ENCODE results near the gene TMEM98.

TMEM98 gene

DNA sequence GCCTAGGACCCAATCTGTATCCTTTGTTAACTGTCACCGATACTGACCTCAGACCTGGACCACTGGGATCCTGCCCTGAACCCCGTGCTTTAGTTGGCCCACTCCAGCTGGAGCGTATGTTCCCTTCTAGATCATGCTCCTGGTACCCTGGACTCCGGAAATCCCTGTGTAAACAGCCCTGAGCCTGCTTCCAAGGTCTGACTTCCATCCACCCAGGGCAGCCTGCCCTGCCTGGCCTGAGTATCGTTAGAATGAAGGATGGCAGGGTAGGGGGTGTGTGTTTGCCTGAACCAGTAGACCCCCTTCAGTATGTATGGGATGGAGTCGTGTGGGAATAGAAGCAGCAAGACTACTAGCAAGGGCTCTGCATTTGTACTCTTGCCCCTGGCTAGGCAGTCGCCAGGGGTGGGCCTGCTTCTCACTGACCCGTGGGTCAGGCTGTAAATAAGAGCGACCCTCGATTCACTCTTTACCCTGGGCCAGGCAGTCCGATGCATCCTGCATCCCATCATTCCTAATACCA, 691 bp upstream of the TMEM98 start:
- H3K4me3 ChIP-seq (ENCODE audit: low read depth, low read length), result no peak overlapping the region

GRCh38 chr17:32928586-32929535, 908 bp downstream of the TMEM98 start:
- TF ChIP-seq CTCF (IDR thresholded peaks at IDR 0.05; ENCODE audit: borderline replicate concordance, insufficient read depth, low read depth, low read length), result no peak
- no peak overlapping the region for H3K4me3 ChIP-seq (ENCODE audit: low read depth, low read length)

More for the DNA sequence above, 691 bp upstream of the TMEM98 start:
- no peak for TF ChIP-seq CTCF (IDR thresholded peaks at IDR 0.05; ENCODE audit: borderline replicate concordance, insufficient read depth, low read depth, low read length)

- H3K4me3 ChIP-seq (ENCODE audit: low read depth, low read length), result no peak overlapping the region
Measured at GRCh38 chr17:32929588-32929987, 1.6 kb downstream of the TMEM98 start.

DNA sequence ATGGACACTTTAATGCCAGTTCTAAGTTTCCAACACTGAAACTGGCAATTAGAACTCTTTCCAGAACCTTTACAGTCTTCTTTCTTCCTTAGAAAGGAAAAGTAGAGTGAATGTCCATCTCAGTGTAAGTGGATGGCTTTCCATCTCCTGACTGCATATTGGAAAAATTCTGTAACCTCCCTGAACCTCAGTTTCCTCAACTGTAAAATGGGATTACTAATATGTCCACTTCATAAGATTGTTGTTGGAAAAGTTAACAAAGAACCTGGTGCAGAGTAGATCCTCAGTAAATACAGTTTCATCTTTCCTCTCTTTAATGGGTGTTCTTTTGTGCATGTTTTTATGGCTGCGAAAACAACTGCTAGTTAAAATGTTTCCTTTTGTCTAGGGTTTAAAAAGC, 2.6 kb downstream of the TMEM98 start:
- no peak overlapping the region for H3K4me3 ChIP-seq (ENCODE audit: low read depth, low read length)
- TF ChIP-seq CTCF (IDR thresholded peaks at IDR 0.05; ENCODE audit: borderline replicate concordance, insufficient read depth, low read depth, low read length), result no peak

More at GRCh38 chr17:32929588-32929987, 1.6 kb downstream of the TMEM98 start:
- TF ChIP-seq CTCF (IDR thresholded peaks at IDR 0.05; ENCODE audit: borderline replicate concordance, insufficient read depth, low read depth, low read length), result no peak

GRCh38 chr17:32931686-32932085, 3.7 kb downstream of the TMEM98 start:
- no peak for TF ChIP-seq CTCF (IDR thresholded peaks at IDR 0.05; ENCODE audit: borderline replicate concordance, insufficient read depth, low read depth, low read length)
- no peak overlapping the region for H3K4me3 ChIP-seq (ENCODE audit: low read depth, low read length)

DNA sequence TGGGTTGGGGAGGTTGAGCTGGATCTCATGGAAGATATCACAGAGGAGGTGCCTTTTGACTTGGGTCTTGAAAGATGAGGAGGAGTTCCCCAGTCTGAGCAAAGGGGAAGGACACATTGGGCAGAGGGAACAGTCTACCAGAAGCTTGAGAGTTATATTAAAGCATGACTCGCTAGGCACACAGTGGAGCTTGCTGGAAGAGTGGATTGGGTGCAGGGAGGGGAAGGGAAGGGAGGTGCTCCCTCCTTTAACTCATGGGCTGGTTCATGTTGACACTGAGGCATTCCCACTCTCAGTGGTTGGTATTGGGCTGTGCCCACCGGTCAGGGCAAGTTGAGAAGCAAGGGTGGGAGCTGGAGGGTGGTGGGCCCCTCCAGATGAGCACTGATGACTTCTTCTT, 5.9 kb downstream of the TMEM98 start:
- H3K4me3 ChIP-seq (ENCODE audit: low read depth, low read length), result no peak overlapping the region
- no peak for TF ChIP-seq CTCF (IDR thresholded peaks at IDR 0.05; ENCODE audit: borderline replicate concordance, insufficient read depth, low read depth, low read length)

DNA sequence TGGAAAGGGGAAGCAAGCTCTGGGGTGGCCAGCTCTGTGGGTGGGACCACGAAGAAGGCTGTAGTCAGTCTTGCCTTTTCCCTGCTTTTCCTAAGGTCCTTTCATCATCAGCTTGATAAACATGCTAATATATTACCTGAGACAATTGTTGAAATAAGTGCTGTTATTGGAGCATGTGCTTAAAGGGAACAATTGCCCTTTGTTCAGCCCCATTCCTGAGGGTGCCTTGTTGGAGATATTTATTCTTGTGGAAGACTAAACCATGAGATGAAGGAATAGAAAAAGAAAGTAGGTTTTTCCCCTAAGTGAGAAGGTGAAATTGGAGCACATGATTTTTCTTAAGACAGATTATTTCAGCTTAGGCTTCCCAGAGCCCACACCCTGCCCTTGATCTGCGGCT, 7.8 kb downstream of the TMEM98 start:
- no peak for TF ChIP-seq CTCF (IDR thresholded peaks at IDR 0.05; ENCODE audit: borderline replicate concordance, insufficient read depth, low read depth, low read length)
- H3K4me3 ChIP-seq (ENCODE audit: low read depth, low read length), result no peak overlapping the region
